ENCODE measurements around the gene CD40. TPM values are rescaled to one million over a fixed set of nuclear protein-coding genes. Genes with fewer than 3 reads are reported as not detected.

The CD40 gene
- total RNA-seq, 2 donors from 2014 or later, result 1.5 to 7.8 TPM

GRCh38 chr20:46139908-46140482 is 21.9 kb downstream of the CD40 start:
- H3K36me3 Mint-ChIP-seq (ENCODE audit: low read depth), result no peaks in the 10 kb centered on the region
- no peaks in the 10 kb centered on the region for H3K9me3 Mint-ChIP-seq
- H3K4me3 Mint-ChIP-seq, result no peak overlapping the region
- no peak for ATAC-seq (replicated peaks)
- H3K27me3 Mint-ChIP-seq, result peaks cover 40% of the 10 kb centered on the region
- H3K4me1 Mint-ChIP-seq, result no peaks in the 10 kb centered on the region
- no peak overlapping the region for H3K27ac Mint-ChIP-seq

- Mint-ChIP-seq H3K4me3 (no peak overlapping the region), H3K27ac (no peak overlapping the region), H3K4me1 (no peaks in the 10 kb centered on the region), H3K27me3 (peaks cover 34% of the 10 kb centered on the region), H3K36me3 (ENCODE audit: low read depth) (no peaks in the 10 kb centered on the region), H3K9me3 (no peaks in the 10 kb centered on the region)
- ATAC-seq (replicated peaks), result no peak
These were observed 24.0 kb downstream of the CD40 start for GRCh38 chr20:46142124-46142523.

- H3K27me3 Mint-ChIP-seq, result peaks cover 28% of the 10 kb centered on the region
These were observed 26.4 kb downstream of the CD40 start for GRCh38 chr20:46144432-46145025.

GRCh38 chr20:46145713-46146112 is 27.6 kb downstream of the CD40 start:
- H3K9me3 Mint-ChIP-seq, result no peaks in the 10 kb centered on the region
- H3K4me3 Mint-ChIP-seq, result no peak overlapping the region
- ATAC-seq (replicated peaks), result no peak
- no peaks in the 10 kb centered on the region for H3K36me3 Mint-ChIP-seq (ENCODE audit: low read depth)
- no peak overlapping the region for H3K27ac Mint-ChIP-seq
- no peaks in the 10 kb centered on the region for H3K4me1 Mint-ChIP-seq
- peaks cover 20% of the 10 kb centered on the region for H3K27me3 Mint-ChIP-seq

More at GRCh38 chr20:46144432-46145025, 26.4 kb downstream of the CD40 start:
- Mint-ChIP-seq H3K27ac (no peak overlapping the region), H3K4me1 (no peaks in the 10 kb centered on the region), H3K36me3 (ENCODE audit: low read depth) (no peaks in the 10 kb centered on the region), H3K4me3 (no peak overlapping the region), H3K9me3 (no peaks in the 10 kb centered on the region)
- no peak for ATAC-seq (replicated peaks)

- Mint-ChIP-seq H3K9me3 (no peaks in the 10 kb centered on the region), H3K4me1 (no peaks in the 10 kb centered on the region), H3K4me3 (no peak overlapping the region), H3K27ac (no peak overlapping the region), H3K27me3 (no peaks in the 10 kb centered on the region), H3K36me3 (ENCODE audit: low read depth) (no peaks in the 10 kb centered on the region)
- no peak for ATAC-seq (replicated peaks)
These were observed 30.4 kb downstream of the CD40 start for GRCh38 chr20:46148313-46149208.

GRCh38 chr20:46150943-46151342 is 32.8 kb downstream of the CD40 start:
- no peak overlapping the region for H3K4me3 Mint-ChIP-seq
- no peaks in the 10 kb centered on the region for H3K36me3 Mint-ChIP-seq (ENCODE audit: low read depth)
- H3K27me3 Mint-ChIP-seq, result peaks cover 6% of the 10 kb centered on the region
- H3K27ac Mint-ChIP-seq, result no peak overlapping the region
- no peaks in the 10 kb centered on the region for H3K9me3 Mint-ChIP-seq
- no peaks in the 10 kb centered on the region for H3K4me1 Mint-ChIP-seq
- no peak for ATAC-seq (replicated peaks)

- H3K27me3 Mint-ChIP-seq, result peaks cover 6% of the 10 kb centered on the region
- H3K27ac Mint-ChIP-seq, result no peak overlapping the region
- no peaks in the 10 kb centered on the region for H3K9me3 Mint-ChIP-seq
- no peak overlapping the region for H3K4me3 Mint-ChIP-seq
- no peaks in the 10 kb centered on the region for H3K36me3 Mint-ChIP-seq (ENCODE audit: low read depth)
- no peaks in the 10 kb centered on the region for H3K4me1 Mint-ChIP-seq
- no peak for ATAC-seq (replicated peaks)
These were observed 33.8 kb downstream of the CD40 start for GRCh38 chr20:46151936-46152335.

- H3K4me3 Mint-ChIP-seq, result no peak overlapping the region
- no peak for ATAC-seq (replicated peaks)
- H3K27ac Mint-ChIP-seq, result no peak overlapping the region
- H3K4me1 Mint-ChIP-seq, result no peaks in the 10 kb centered on the region
- H3K27me3 Mint-ChIP-seq, result peaks cover 6% of the 10 kb centered on the region
- H3K9me3 Mint-ChIP-seq, result no peaks in the 10 kb centered on the region
- no peaks in the 10 kb centered on the region for H3K36me3 Mint-ChIP-seq (ENCODE audit: low read depth)
These were observed 34.9 kb downstream of the CD40 start for GRCh38 chr20:46152824-46153586.

- H3K9me3 Mint-ChIP-seq, result no peaks in the 10 kb centered on the region
- H3K36me3 Mint-ChIP-seq (ENCODE audit: low read depth), result no peaks in the 10 kb centered on the region
- H3K27me3 Mint-ChIP-seq, result peaks cover 6% of the 10 kb centered on the region
- no peak for ATAC-seq (replicated peaks)
- H3K4me3 Mint-ChIP-seq, result no peak overlapping the region
- H3K27ac Mint-ChIP-seq, result no peak overlapping the region
- H3K4me1 Mint-ChIP-seq, result no peaks in the 10 kb centered on the region
These were observed 36.2 kb downstream of the CD40 start for GRCh38 chr20:46154305-46154704.

GRCh38 chr20:46154796-46155195 is 36.7 kb downstream of the CD40 start:
- H3K27me3 Mint-ChIP-seq, result peaks cover 7% of the 10 kb centered on the region
- H3K27ac Mint-ChIP-seq, result no peak overlapping the region
- H3K4me1 Mint-ChIP-seq, result no peaks in the 10 kb centered on the region
- ATAC-seq (replicated peaks), result no peak
- H3K36me3 Mint-ChIP-seq (ENCODE audit: low read depth), result no peaks in the 10 kb centered on the region
- H3K4me3 Mint-ChIP-seq, result no peak overlapping the region
- no peaks in the 10 kb centered on the region for H3K9me3 Mint-ChIP-seq

GRCh38 chr20:46156065-46156464 is 38.0 kb downstream of the CD40 start:
- ATAC-seq (replicated peaks), result no peak
- H3K4me3 Mint-ChIP-seq, result no peak overlapping the region
- H3K4me1 Mint-ChIP-seq, result no peaks in the 10 kb centered on the region
- H3K9me3 Mint-ChIP-seq, result no peaks in the 10 kb centered on the region
- H3K27me3 Mint-ChIP-seq, result peaks cover 9% of the 10 kb centered on the region
- H3K27ac Mint-ChIP-seq, result no peak overlapping the region
- H3K36me3 Mint-ChIP-seq (ENCODE audit: low read depth), result no peaks in the 10 kb centered on the region

GRCh38 chr20:46157076-46157592 is 39.0 kb downstream of the CD40 start:
- ATAC-seq (replicated peaks), result no peak
- Mint-ChIP-seq H3K36me3 (ENCODE audit: low read depth) (no peaks in the 10 kb centered on the region), H3K27ac (no peak overlapping the region), H3K4me1 (no peaks in the 10 kb centered on the region), H3K27me3 (peaks cover 15% of the 10 kb centered on the region), H3K9me3 (no peaks in the 10 kb centered on the region), H3K4me3 (no peak overlapping the region)

- H3K4me3 Mint-ChIP-seq, result no peak overlapping the region
- peaks cover 20% of the 10 kb centered on the region for H3K27me3 Mint-ChIP-seq
- no peak overlapping the region for H3K27ac Mint-ChIP-seq
- no peaks in the 10 kb centered on the region for H3K4me1 Mint-ChIP-seq
- H3K9me3 Mint-ChIP-seq, result no peaks in the 10 kb centered on the region
- H3K36me3 Mint-ChIP-seq (ENCODE audit: low read depth), result no peaks in the 10 kb centered on the region
- no peak for ATAC-seq (replicated peaks)
These were observed 39.5 kb downstream of the CD40 start for GRCh38 chr20:46157625-46158024.

GRCh38 chr20:46158476-46158987 is 40.4 kb downstream of the CD40 start:
- H3K27ac Mint-ChIP-seq, result no peak overlapping the region
- ATAC-seq (replicated peaks), result no peak
- no peaks in the 10 kb centered on the region for H3K36me3 Mint-ChIP-seq (ENCODE audit: low read depth)
- H3K9me3 Mint-ChIP-seq, result no peaks in the 10 kb centered on the region
- H3K4me3 Mint-ChIP-seq, result no peak overlapping the region
- H3K4me1 Mint-ChIP-seq, result no peaks in the 10 kb centered on the region
- peaks cover 22% of the 10 kb centered on the region for H3K27me3 Mint-ChIP-seq
